ENCODE data around the gene EYA2. TPM values are rescaled to one million over a fixed set of nuclear protein-coding genes. Genes with fewer than 3 reads are reported as not detected.
"Not testable (repeated sequence)": the region's sequence is repeated elsewhere in the genome, so short reads cannot be mapped to it uniquely, and the experiment has no call there.

Gene EYA2
- total and polyA plus RNA-seq, 2 donors = 0.70 to 2.2 TPM

DNA sequence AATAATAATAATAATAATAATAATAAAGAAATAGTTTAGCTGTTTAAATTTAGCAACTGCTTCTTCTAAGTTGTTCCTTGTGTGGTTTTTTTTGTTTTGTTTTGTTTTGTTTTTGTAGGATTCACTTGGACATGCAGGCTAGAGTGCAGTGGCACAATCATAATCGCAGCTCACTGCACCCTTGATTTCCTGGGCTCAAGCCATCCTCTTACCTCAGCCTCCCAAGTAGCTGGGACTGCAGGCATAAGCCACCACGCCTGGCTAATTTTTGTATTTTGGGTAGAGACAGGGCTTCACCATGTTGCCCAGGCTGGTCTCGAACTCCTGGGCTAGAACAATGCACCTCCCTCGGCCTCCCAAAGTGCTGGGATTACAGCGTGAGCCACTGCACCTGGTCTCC lies 15.3 kb upstream of the EYA2 start:
- H3K27ac ChIP-seq (ENCODE audit: low read depth) = no peak overlapping the region
- no peak overlapping the region for H3K4me3 ChIP-seq (ENCODE audit: low read depth, low read length)
- H3K4me1 ChIP-seq (ENCODE audit: insufficient read depth) = no peaks in the 10 kb centered on the region
- no peak for DNase-seq (ENCODE audit: extremely low spot score)
- no peaks in the 10 kb centered on the region for H3K36me3 ChIP-seq (ENCODE audit: insufficient read depth)
- WGBS = 86% methylated on average over 5 of the region's 5 CpGs

DNA sequence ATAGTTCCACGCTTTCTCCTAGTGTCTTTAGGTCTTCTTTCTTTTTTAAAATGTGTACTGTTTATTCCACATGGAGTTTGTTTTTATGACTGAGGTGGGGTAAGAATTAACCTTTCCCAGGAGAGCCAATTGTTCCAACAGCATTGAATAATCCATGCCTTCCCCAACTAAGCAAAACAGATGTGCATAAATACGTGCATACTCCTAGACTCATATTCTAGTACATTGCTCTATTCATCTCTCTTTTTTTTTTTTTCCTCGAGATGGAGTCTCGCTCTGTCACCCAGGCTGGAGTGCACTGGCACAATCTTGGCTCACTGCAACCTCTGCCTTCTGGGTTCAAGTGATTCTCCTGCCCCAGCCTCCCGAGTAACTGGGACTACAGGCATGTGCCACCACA lies 14.7 kb upstream of the EYA2 start:
- WGBS = 83% methylated on average over 5 of the region's 5 CpGs
- DNase-seq (ENCODE audit: extremely low spot score); H3K36me3 ChIP-seq (ENCODE audit: insufficient read depth): not testable (repeated sequence)

DNA sequence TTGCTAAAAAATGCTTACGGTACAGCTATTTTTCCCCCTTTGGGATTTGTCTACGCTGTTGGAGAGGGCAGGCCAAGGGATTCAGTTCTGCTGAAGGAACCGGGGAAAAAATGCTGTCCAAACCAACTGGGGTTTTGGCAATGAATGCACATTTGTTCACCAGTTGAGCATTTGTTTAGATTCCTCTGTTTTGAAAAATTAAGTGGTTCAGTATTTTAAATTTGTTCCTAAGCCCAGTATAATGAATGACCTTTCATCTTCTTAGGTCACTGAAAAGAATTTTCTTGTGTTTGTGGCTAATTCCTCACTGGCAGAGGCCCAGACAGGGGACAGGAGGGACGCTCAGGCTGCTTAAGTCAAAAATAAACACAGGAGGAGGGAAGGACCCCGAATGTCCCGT lies 10.8 kb upstream of the EYA2 start:
- WGBS = 25% methylated on average over 6 of the region's 6 CpGs
- Histone ChIP-seq H3K4me3 (ENCODE audit: low read depth, low read length) (no peak overlapping the region), H3K27ac (ENCODE audit: low read depth) (no peak overlapping the region), H3K36me3 (ENCODE audit: insufficient read depth) (no peaks in the 10 kb centered on the region), H3K4me1 (ENCODE audit: insufficient read depth) (no peaks in the 10 kb centered on the region)
- DNase-seq (ENCODE audit: extremely low spot score) = no peak

More for the DNA sequence above, 14.7 kb upstream of the EYA2 start:
- H3K4me1 ChIP-seq (ENCODE audit: insufficient read depth); H3K4me3 ChIP-seq (ENCODE audit: low read depth, low read length); H3K27ac ChIP-seq (ENCODE audit: low read depth): not testable (repeated sequence)

DNA sequence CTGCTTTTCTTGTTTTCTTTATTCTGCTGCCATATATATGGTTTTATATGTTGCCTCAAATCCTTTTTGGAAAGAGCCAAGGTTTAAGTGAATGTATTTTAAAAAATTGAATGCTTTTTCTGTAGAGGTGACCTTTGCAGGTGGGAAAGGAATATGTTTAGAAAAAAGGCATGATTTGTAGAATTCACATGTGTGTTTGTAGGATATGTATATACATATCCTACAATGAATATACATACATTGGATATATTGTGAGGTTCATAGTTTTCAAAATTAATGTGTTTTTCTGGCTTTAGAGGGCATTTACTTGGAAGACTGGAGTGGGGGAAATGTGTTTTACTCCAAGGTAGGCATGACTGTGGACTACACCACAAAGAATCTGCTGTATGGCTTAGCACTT lies 4.0 kb upstream of the EYA2 start:
- Histone ChIP-seq H3K36me3 (ENCODE audit: insufficient read depth) (no peaks in the 10 kb centered on the region), H3K4me3 (ENCODE audit: low read depth, low read length) (no peak overlapping the region), H3K27ac (ENCODE audit: low read depth) (no peak overlapping the region), H3K4me1 (ENCODE audit: insufficient read depth) (no peaks in the 10 kb centered on the region)
- no peak for DNase-seq (ENCODE audit: extremely low spot score)

DNA sequence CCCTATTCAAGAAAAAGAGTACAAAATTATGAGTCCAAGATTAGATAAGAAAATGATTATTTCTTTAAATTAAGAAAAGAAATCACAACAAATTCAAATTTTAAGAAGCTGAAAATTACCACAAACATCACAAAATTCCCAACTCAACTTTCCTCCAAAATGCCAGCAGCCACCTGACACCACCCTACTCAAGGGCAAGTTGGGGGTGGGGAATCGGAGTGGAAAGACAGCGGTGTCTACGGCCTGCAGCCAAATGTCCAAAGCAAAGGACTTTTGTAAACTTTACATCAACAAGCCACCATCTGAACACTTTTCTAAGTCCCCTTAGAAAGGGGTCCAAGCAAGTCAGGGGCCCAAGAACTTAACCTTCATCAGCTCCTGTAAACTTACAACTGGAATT lies 1.6 kb upstream of the EYA2 start:
- DNase-seq (ENCODE audit: extremely low spot score) = no peak
- Histone ChIP-seq H3K27ac (ENCODE audit: low read depth) (no peak overlapping the region), H3K4me3 (ENCODE audit: low read depth, low read length) (no peak overlapping the region), H3K36me3 (ENCODE audit: insufficient read depth) (no peaks in the 10 kb centered on the region), H3K4me1 (ENCODE audit: insufficient read depth) (no peaks in the 10 kb centered on the region)
- WGBS = 83% methylated on average over 3 of the region's 3 CpGs

DNA sequence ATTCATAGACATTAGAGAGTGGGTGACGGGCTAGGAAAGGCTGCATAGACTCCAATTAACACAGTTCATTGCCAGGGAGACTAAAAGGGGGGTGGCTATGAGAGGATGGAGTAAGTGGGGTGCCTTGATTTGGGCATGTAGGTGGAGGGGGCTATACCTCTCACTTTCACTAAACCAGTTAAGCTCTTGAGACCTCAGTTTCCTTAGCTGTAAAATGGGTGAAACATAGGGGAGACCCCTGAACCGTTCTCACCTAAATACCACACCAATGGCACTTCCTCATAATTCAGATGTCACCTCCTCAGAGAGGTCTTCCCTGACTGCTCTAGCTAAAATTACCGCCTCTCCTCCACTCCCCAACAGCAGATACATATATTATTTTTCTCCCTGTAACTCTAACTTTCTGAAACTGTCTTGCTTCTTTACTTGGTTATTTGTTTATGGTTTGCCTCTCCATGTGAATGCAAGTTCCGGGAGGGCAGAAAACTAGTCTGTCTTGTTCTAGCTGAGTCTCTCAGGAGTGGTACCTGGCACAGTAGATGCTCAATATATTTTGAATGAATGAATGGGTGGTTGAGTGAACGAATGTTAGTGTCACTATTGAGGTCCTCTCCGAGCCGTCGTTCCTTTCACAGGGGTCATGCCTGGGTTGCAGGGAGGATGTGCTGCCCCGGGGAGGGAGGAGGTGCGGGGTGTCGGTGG lies 615 bp upstream of the EYA2 start:
- no peak overlapping the region for H3K27ac ChIP-seq (ENCODE audit: low read depth)
- H3K4me3 ChIP-seq (ENCODE audit: low read depth, low read length) = peak overlapping the region; percentile 49
- 27% methylated on average over 11 of the region's 11 CpGs for WGBS

DNA sequence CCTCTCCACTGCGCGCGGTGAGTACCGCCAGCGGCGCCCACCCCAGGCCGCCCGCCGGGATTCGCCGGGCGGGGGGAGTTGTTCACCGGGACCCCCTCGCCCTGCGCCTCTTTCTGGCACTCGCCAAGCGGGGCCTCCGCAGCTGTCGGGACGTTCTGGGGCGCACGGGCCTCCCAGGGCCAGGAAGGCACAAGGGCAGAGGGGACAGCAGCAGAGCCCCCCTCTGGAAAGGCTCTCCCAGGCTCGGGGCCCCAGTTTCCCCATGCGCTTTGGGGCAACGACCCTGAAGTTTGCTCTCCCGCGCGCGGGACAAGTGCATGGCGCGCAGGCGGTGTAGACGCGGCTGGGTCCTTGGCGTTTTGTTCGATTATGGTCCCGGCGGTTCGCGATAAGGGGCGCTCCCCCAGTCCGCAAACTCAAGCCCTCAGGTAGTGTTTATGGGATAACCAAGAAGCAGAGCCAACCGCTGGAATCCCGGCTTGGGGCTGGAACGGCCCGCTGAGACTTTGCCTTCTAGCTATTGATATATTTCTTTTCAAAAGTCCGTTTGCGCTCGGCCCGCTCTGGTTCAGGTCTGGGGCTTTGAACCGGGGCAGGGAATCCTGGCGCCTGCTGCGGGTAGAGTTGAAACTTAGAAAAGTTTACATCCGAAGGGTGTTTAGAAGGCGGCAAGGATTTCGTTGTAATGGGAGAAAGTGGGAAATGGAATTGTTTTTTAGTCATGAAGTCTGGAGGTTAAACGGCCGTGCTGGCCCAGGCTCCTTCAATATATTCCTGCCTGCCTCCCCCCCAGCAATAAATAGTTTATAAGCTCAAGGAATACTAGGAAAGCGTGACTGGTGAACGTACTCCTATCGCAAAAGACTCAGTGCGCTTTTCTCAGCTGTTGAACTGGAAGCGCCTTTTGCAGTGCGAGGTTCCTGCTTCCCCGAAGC lies 595 bp downstream of the EYA2 start:
- H3K27ac ChIP-seq (ENCODE audit: low read depth) = no peak overlapping the region
- WGBS = 1% methylated on average over 65 of the region's 65 CpGs
- H3K36me3 ChIP-seq (ENCODE audit: insufficient read depth) = no peaks in the 10 kb centered on the region
- peak overlapping the region; percentile 49 for H3K4me3 ChIP-seq (ENCODE audit: low read depth, low read length)
- no peaks in the 10 kb centered on the region for H3K4me1 ChIP-seq (ENCODE audit: insufficient read depth)
- no peak for DNase-seq (ENCODE audit: extremely low spot score)

More for the DNA sequence above, 615 bp upstream of the EYA2 start:
- H3K36me3 ChIP-seq (ENCODE audit: insufficient read depth) = no peaks in the 10 kb centered on the region
- DNase-seq (ENCODE audit: extremely low spot score) = no peak
- H3K4me1 ChIP-seq (ENCODE audit: insufficient read depth) = no peaks in the 10 kb centered on the region

DNA sequence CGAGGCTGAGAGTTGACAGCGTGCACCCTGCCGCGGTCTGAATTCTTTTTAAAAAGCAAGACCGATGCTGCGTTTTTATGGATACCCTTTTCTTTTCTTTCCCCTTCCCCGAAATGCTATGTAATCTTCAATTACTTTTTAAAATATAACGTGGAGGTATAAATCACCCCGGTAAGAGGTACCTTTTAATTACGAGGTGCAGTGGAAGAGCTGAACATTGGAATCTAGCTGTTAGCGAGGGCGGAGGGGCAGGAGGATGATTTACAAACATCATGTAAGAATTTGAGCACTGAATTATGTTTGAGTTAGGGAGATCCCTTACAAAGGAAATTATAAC lies 1.2 kb downstream of the EYA2 start:
- no peaks in the 10 kb centered on the region for H3K36me3 ChIP-seq (ENCODE audit: insufficient read depth)
- 13% methylated on average over 12 of the region's 12 CpGs for WGBS
- no peak for DNase-seq (ENCODE audit: extremely low spot score)
- no peak overlapping the region for H3K4me3 ChIP-seq (ENCODE audit: low read depth, low read length)
- H3K27ac ChIP-seq (ENCODE audit: low read depth) = no peak overlapping the region
- H3K4me1 ChIP-seq (ENCODE audit: insufficient read depth) = no peaks in the 10 kb centered on the region

DNA sequence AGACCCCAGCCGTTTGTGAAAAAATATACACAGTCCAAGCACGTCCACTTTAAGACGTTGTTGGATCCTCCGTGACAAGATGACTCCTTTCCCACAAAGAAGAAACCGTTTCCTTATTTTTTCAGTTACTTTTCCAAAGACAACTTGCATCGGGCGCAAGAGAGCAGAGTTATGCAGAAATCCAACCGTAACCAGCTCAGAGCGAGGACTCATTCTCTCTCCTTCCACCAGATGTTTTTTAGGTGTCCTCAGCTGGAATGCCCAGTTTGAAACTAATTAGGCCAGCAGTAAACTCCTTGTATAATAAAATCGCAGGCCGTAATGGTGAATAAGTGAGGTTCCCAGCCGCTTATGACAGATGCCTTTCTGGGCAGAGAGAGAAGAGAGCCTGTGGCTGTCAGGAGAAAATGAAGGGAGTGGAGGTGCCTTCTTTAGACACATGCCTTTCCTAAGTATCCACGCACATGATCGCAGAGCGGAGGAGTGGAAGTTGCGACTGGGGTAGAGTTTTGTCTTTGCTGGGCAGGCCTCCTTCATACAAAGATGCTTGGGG lies 2.8 kb downstream of the EYA2 start:
- Histone ChIP-seq H3K4me1 (ENCODE audit: insufficient read depth) (no peaks in the 10 kb centered on the region), H3K36me3 (ENCODE audit: insufficient read depth) (no peaks in the 10 kb centered on the region), H3K27ac (ENCODE audit: low read depth) (no peak overlapping the region), H3K4me3 (ENCODE audit: low read depth, low read length) (no peak overlapping the region)
- no peak for DNase-seq (ENCODE audit: extremely low spot score)
- WGBS = 83% methylated on average over 16 of the region's 16 CpGs

DNA sequence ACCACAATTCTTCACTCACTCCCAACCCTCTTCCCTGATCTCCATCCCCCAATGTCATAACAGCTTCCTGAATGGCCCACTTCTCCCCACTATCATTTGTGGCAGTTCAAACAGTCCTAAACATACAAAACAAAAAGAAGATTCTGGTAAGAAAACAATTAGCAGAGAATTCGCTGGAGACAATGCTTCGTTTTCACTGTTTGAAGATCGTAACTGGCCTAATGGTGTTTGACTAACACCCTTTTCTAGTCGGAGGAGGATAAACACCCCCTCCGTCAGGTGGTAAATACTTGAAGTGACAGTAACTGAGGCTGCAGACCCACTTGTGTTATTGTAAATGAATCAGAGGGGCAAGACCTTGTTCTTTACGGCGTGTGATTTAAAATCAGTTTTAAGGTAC lies 3.8 kb downstream of the EYA2 start:
- no peak overlapping the region for H3K4me3 ChIP-seq (ENCODE audit: low read depth, low read length)
- WGBS = 88% methylated on average over 7 of the region's 7 CpGs
- no peak for DNase-seq (ENCODE audit: extremely low spot score)
- H3K27ac ChIP-seq (ENCODE audit: low read depth) = no peak overlapping the region
- no peaks in the 10 kb centered on the region for H3K36me3 ChIP-seq (ENCODE audit: insufficient read depth)
- H3K4me1 ChIP-seq (ENCODE audit: insufficient read depth) = no peaks in the 10 kb centered on the region

DNA sequence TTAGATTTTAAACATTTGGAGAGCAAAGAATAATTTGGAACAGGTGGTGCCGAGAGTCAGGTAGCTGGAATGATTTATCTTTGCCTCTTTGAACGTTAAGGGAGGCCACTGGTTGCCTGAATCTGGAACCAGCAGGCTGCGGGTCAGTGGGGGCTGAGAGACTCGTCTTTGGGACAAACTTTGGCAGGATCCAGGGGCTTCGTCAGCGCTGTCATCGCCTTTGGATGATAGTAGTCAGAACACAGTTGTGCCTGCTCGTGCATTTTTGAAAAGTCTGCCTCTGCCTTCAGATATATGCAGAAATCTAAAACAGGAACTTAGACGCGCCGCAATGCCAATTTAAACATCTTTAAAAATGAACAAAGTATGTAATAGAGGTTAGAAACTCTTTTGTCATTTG lies 5.0 kb downstream of the EYA2 start:
- Histone ChIP-seq H3K36me3 (ENCODE audit: insufficient read depth) (no peaks in the 10 kb centered on the region), H3K27ac (ENCODE audit: low read depth) (no peak overlapping the region), H3K4me3 (ENCODE audit: low read depth, low read length) (no peak overlapping the region), H3K4me1 (ENCODE audit: insufficient read depth) (no peaks in the 10 kb centered on the region)
- DNase-seq (ENCODE audit: extremely low spot score) = no peak
- WGBS = 40% methylated on average over 11 of the region's 11 CpGs

DNA sequence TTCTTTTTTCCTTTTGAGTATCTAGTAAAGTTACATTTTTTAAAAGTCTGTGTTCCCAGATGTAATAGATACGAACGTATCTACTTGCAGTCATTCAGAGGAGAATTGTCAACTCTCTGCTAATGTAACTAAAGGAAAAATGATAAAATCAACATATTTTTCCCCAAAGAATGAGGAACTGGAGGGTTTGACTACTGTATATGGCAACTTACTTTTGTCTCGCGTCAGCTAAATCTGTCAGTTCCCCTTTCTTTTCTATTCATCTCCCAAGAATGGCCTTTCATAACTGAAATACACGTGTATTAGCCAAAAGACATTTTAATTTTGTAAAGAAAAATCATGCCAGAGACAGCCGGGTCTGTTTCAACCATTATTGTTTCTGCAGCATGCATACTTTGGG lies 5.4 kb downstream of the EYA2 start:
- no peaks in the 10 kb centered on the region for H3K4me1 ChIP-seq (ENCODE audit: insufficient read depth)
- WGBS = 67% methylated on average over 6 of the region's 6 CpGs
- no peak overlapping the region for H3K4me3 ChIP-seq (ENCODE audit: low read depth, low read length)
- no peak for DNase-seq (ENCODE audit: extremely low spot score)
- no peaks in the 10 kb centered on the region for H3K36me3 ChIP-seq (ENCODE audit: insufficient read depth)
- H3K27ac ChIP-seq (ENCODE audit: low read depth) = no peak overlapping the region

DNA sequence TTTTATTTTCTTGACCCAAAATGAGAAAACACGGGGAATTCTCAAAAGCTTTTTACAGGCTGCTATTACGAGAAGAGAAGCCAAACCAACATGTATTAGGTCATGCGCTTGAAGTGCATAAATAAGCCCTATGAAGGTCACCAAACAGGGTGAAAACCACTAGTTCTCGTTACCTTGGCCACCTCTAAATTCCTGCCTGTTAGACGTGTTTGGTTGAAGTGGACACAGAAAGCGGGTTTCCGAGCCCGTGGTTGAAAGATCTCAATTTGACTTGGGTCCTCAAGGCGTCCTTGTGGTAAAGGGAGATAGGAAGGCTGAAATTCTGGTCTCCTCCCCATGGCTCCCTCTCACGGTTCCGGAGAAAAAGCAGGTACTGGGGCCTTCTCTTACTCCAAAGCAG lies 6.2 kb downstream of the EYA2 start:
- Histone ChIP-seq H3K36me3 (ENCODE audit: insufficient read depth) (no peaks in the 10 kb centered on the region), H3K4me3 (ENCODE audit: low read depth, low read length) (no peak overlapping the region), H3K27ac (ENCODE audit: low read depth) (no peak overlapping the region), H3K4me1 (ENCODE audit: insufficient read depth) (no peaks in the 10 kb centered on the region)
- 93% methylated on average over 11 of the region's 11 CpGs for whole genome bisulfite sequencing
- no peak for DNase-seq (ENCODE audit: extremely low spot score)

DNA sequence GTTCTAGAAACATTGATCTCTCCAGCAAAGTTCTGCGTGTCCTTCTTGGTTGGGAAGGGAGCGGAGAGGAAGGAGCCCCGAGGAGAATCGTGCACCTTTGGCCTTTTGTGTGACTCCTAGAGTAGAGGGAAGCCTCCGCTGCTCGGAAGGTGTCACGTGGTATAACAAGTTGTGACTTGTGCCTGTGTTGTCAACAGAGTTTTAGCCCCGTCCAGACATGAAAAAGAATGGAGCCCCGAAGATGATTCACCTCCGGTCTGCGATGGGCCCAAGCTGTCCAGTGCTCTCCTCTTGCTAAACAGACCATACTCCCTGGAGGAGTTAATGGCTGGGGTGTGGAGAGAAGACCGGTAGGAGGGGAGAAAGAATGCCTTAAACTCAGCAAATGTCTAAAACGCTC lies 7.0 kb downstream of the EYA2 start:
- Histone ChIP-seq H3K4me1 (ENCODE audit: insufficient read depth) (no peaks in the 10 kb centered on the region), H3K4me3 (ENCODE audit: low read depth, low read length) (no peak overlapping the region), H3K27ac (ENCODE audit: low read depth) (no peak overlapping the region), H3K36me3 (ENCODE audit: insufficient read depth) (no peaks in the 10 kb centered on the region)
- WGBS = 77% methylated on average over 13 of the region's 13 CpGs
- no peak for DNase-seq (ENCODE audit: extremely low spot score)

All from urinary bladder (tissue), 4 donors.